Mucosa of rectum (tissue), 2 donors: ENCODE measurements around the gene NYNRIN.

Source experiments
- H3K27ac ChIP-seq, 2 donors: one replicate each; pipeline ENCODE4 v1.7.0; 2013; ENCODE audit warnings: inconsistent platforms in 2 of 2, low read depth in 2 of 2, low read length in 2 of 2
- H3K27me3 ChIP-seq, 2 donors: one replicate each; pipeline ENCODE4 v1.7.0; 2013; ENCODE audit warnings: low read length in 2 of 2; ENCODE audit not compliant: control insufficient read depth in 2 of 2, insufficient read depth in 2 of 2
- H3K36me3 ChIP-seq, 2 donors: one replicate each; pipeline ENCODE4 v1.7.0; 2013; ENCODE audit warnings: low read length in 2 of 2; ENCODE audit not compliant: control insufficient read depth in 2 of 2, insufficient read depth in 2 of 2
- H3K4me1 ChIP-seq, 2 donors: one replicate each; pipeline ENCODE4 v1.7.0; 2013; ENCODE audit warnings: low read length in 2 of 2, mild to moderate bottlenecking in 1 of 2; ENCODE audit not compliant: control insufficient read depth in 2 of 2, insufficient read depth in 2 of 2
- H3K4me3 ChIP-seq, 2 donors: one replicate each; pipeline ENCODE4 v1.7.0; 2013; ENCODE audit warnings: low read length in 2 of 2
- H3K9ac ChIP-seq, 2 donors: one replicate each; pipeline ENCODE4 v1.7.0; 2013; ENCODE audit warnings: low read length in 2 of 2, low read depth in 1 of 2, mild to moderate bottlenecking in 1 of 2
- H3K9me3 ChIP-seq, 2 donors: one replicate each; pipeline ENCODE4 v1.7.0; 2013; ENCODE audit warnings: low read length in 2 of 2; ENCODE audit not compliant: control insufficient read depth in 2 of 2
- donor health status: healthy.
- donor health status: Normal muscosa, but diverticular disease.

NYNRIN gene

GRCh38 chr14:24437020-24437735, 38.4 kb downstream of the NYNRIN start:
- Histone ChIP-seq H3K4me1 (peaks cover 13 to 16% of the 10 kb centered on the region in 2 donors), H3K9me3 (no peaks in the 10 kb centered on the region), H3K27ac (peak overlapping the region in 1 of 2 donors; percentile 46), H3K9ac (no peak overlapping the region), H3K36me3 (peaks cover 69 to 75% of the 10 kb centered on the region in 2 donors), H3K4me3 (no peak overlapping the region), H3K27me3 (no peaks in the 10 kb centered on the region)

GRCh38 chr14:24437736-24438067, 38.9 kb downstream of the NYNRIN start:
- H3K36me3 ChIP-seq, result peaks cover 64 to 70% of the 10 kb centered on the region in 2 donors
- no peak overlapping the region for H3K4me3 ChIP-seq
- no peaks in the 10 kb centered on the region for H3K9me3 ChIP-seq
- H3K27ac ChIP-seq, result no peak overlapping the region
- no peak overlapping the region for H3K9ac ChIP-seq
- H3K4me1 ChIP-seq, result peaks cover 12 to 14% of the 10 kb centered on the region in 2 donors
- H3K27me3 ChIP-seq, result no peaks in the 10 kb centered on the region

GRCh38 chr14:24438223-24439097, 39.7 kb downstream of the NYNRIN start:
- Histone ChIP-seq H3K9ac (no peak overlapping the region), H3K36me3 (peaks cover 56 to 63% of the 10 kb centered on the region in 2 donors), H3K27me3 (no peaks in the 10 kb centered on the region), H3K9me3 (no peaks in the 10 kb centered on the region), H3K4me3 (no peak overlapping the region), H3K4me1 (peaks cover 13 to 17% of the 10 kb centered on the region in 2 donors), H3K27ac (no peak overlapping the region)

GRCh38 chr14:24439257-24439656, 40.5 kb downstream of the NYNRIN start:
- no peaks in the 10 kb centered on the region for H3K9me3 ChIP-seq
- no peak overlapping the region for H3K9ac ChIP-seq
- H3K27ac ChIP-seq, result no peak overlapping the region
- H3K36me3 ChIP-seq, result peaks cover 48 to 55% of the 10 kb centered on the region in 2 donors
- H3K4me3 ChIP-seq, result no peak overlapping the region
- H3K4me1 ChIP-seq, result peaks cover 15 to 18% of the 10 kb centered on the region in 2 donors
- no peaks in the 10 kb centered on the region for H3K27me3 ChIP-seq

GRCh38 chr14:24439830-24440605, 41.2 kb downstream of the NYNRIN start:
- Histone ChIP-seq H3K27me3 (no peaks in the 10 kb centered on the region), H3K27ac (no peak overlapping the region), H3K9ac (no peak overlapping the region), H3K4me3 (no peak overlapping the region), H3K4me1 (peaks cover 15 to 18% of the 10 kb centered on the region in 2 donors), H3K9me3 (no peaks in the 10 kb centered on the region), H3K36me3 (peaks cover 44 to 54% of the 10 kb centered on the region in 2 donors)

GRCh38 chr14:24440606-24441399, 42.0 kb downstream of the NYNRIN start:
- H3K9ac ChIP-seq, result no peak overlapping the region
- H3K36me3 ChIP-seq, result peaks cover 44 to 48% of the 10 kb centered on the region in 2 donors
- no peaks in the 10 kb centered on the region for H3K27me3 ChIP-seq
- H3K27ac ChIP-seq, result no peak overlapping the region
- no peaks in the 10 kb centered on the region for H3K9me3 ChIP-seq
- H3K4me3 ChIP-seq, result no peak overlapping the region
- peaks cover 15 to 18% of the 10 kb centered on the region in 2 donors for H3K4me1 ChIP-seq

GRCh38 chr14:24441485-24441884, 42.7 kb downstream of the NYNRIN start:
- Histone ChIP-seq H3K27ac (peak overlapping the region; percentile 99), H3K27me3 (no peaks in the 10 kb centered on the region), H3K4me1 (peaks cover 11 to 18% of the 10 kb centered on the region in 2 donors), H3K9ac (peak overlapping the region; percentile 94 to 97), H3K36me3 (peaks cover 37 to 41% of the 10 kb centered on the region in 2 donors), H3K9me3 (no peaks in the 10 kb centered on the region), H3K4me3 (peak overlapping the region; percentile 84 to 94)

GRCh38 chr14:24441904-24442239, 43.1 kb downstream of the NYNRIN start:
- no peaks in the 10 kb centered on the region for H3K27me3 ChIP-seq
- H3K4me1 ChIP-seq, result peaks cover 10 to 18% of the 10 kb centered on the region in 2 donors
- peaks cover 33 to 37% of the 10 kb centered on the region in 2 donors for H3K36me3 ChIP-seq
- H3K4me3 ChIP-seq, result peak overlapping the region; percentile 84 to 94
- no peaks in the 10 kb centered on the region for H3K9me3 ChIP-seq
- H3K9ac ChIP-seq, result peak overlapping the region; percentile 94 to 97
- peak overlapping the region; percentile 99 for H3K27ac ChIP-seq

- peak within 1 kb of the TSS; percentile 94 to 97 for H3K9ac ChIP-seq
- no peaks in the 10 kb centered on the region for H3K9me3 ChIP-seq
- no peaks in the 10 kb centered on the region for H3K27me3 ChIP-seq
- peaks cover 10 to 16% of the 10 kb centered on the region in 2 donors for H3K4me1 ChIP-seq
- peak within 1 kb of the TSS; percentile 99 for H3K27ac ChIP-seq
- peaks cover 27 to 31% of the 10 kb centered on the region in 2 donors for H3K36me3 ChIP-seq
- peak within 1 kb of the TSS; percentile 84 to 94 for H3K4me3 ChIP-seq
Measured at GRCh38 chr14:24442240-24443052, 43.6 kb downstream of the NYNRIN start, which contains the start of gene SDR39U1. Gene SDR39U1, minus strand, starts transcription at chr14:24442776. Its CDS starts 7 bp downstream, at chr14:24442769.
